HL-60/S4 treated with phorbol 12-myristate 13-acetate at 8.2 ng/mL for 4 days and 3 days (cell line): Measurements from ENCODE around the gene TMEM175.
"Not testable (repeated sequence)": the region's sequence is repeated elsewhere in the genome, so short reads cannot be mapped to it uniquely, and the experiment has no call there.

Experiments
- in situ Hi-C: fragments of 300-500 bp; cut with MboI; formaldehyde crosslinking; loops from 2 replicates; pipeline ENCODE4 v1.15.0; 2022; ENCODE audit warnings: low sequenced_read_pairs

TMEM175 gene

DNA sequence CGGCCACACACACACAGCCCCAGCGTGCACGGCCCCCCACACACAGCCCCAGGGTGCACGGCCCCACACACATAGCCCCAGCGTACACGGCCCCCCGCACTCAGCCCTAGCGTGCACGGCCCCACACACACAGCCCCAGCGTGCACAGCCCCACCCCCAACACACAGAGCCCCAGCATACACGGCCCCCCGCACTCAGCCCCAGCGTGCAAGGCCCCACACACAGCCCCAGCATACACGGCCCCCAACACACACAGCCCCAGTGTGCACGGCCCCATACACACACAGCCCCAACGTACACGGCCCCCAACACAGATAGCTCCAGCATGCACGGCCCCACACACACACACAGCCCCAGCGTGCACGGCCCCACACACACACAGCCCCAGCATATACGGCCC, 17.7 kb upstream of the TMEM175 start:
- in situ Hi-C loops, result no loop called here

DNA sequence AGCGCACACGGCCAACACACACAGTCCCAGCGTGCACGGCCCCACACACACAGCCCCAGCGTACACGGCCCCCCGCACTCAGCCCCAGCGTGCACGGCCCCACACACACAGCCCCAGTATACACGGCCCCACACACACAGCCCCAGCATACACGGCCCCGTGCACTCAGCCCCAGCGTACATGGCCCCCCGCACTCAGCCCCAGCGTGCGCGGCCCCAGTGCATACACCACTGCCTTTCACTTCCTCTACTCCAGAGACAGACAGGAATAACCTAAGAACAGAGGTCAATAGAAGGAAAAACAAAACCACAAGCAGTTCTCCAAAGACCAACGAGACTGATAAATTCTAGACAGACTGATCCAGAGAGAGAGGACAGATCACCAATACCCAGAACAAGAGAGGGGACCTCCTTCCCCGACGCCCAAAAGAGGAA, 17.2 kb upstream of the TMEM175 start:
- in situ Hi-C loops, result no loop called here

DNA sequence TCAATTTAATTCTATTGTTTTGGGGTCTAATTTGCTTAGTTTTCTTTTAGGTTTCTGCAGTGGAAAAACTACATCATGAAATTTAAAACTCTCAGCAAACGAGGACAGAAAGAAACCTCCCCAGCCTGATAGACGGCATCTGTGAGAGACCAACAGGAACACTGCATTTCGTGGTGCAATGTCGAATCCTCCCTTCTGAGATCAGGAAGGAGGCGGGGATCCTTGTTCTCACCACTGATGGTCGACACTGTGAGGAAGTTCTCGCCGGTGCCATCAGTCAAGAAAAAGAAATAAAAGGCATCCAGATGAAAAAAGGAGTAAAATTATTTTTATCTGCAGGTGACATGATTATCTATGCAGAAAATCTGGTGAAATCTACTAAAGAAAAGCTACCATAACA, 16.7 kb upstream of the TMEM175 start:
- in situ Hi-C loops, result no loop called here

DNA sequence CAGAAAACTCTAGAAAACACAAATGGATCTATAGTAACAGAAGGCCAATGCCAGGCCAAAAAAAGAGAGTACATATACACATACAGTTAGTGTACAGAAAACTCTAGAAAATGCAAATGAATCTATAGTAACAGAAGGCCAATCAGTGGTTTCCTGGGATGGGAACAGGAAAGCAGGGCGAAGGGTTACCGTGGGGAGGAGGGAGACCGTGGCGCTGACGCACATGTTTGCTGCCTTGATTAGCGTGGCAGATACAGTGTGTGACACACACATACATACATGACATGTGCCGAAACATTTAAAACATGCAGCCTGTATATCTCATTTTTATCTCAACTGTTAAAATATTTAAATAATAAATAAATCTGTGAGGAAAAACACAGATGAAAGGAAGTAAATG, 14.8 kb upstream of the TMEM175 start:
- in situ Hi-C loops, result no loop called here

DNA sequence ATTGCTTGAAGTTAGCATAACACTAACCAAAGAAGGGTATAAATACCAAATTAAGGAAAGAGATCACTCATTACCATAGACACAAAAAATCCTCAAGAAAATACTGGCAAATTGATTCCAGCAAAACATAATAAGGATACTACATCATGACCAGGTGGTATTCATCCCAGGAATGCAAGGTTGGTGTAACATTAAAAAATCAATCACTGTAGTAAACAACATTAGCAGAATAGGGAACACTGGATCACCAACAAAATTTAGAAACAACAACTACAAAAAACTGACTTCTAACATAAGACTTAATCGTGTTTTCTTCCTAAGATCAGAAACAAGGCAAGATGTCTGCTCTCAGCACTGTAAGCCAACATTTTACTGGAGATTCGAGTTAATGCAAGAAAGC, 14.3 kb upstream of the TMEM175 start:
- in situ Hi-C loops, result no loop called here

DNA sequence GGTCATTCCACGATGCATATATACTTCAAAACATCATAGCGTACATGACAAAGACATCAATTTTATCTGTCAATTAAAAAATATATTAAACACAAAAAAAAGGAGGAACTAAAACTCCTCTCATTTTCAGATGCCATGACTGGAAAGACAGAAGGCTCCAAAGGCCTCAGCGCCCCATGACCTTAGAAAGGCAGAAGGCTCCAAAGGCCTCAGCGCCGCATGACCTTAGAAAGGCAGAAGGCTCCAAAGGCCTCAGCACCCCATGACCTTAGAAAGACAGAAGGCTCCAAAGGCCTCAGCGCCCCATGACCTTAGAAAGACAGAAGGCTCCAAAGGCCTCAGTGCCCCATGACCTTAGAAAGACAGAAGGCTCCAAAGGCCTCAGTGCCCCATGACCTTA, 13.7 kb upstream of the TMEM175 start:
- in situ Hi-C loops, result not testable (repeated sequence)

DNA sequence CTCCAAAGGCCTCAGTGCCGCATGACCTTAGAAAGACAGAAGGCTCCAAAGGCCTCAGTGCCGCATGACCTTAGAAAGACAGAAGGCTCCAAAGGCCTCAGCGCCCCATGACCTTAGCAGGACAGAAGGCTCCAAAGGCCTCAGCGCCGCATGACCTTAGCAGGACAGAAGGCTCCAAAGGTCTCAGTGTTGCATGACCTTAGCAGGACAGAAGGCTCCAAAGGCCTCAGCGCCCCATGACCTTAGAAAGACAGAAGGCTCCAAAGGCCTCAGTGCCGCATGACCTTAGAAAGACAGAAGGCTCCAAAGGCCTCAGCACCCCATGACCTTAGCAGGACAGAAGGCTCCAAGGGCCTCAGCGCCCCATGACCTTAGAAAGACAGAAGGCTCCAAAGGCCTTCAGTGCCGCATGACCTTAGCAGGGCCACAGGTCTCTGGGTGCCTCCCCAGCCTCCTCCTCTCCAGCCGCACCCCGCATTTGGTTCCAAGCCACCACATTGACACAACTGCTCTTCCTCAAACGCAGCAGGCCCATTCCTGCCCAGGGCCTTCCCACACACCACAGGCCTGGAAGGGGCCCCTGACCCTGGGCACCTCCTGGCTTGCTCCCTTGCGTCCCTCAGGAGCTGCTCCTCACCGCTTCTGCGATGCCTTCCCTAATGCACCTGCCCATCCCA, 13.1 kb upstream of the TMEM175 start:
- in situ Hi-C loops, result not testable (repeated sequence)

DNA sequence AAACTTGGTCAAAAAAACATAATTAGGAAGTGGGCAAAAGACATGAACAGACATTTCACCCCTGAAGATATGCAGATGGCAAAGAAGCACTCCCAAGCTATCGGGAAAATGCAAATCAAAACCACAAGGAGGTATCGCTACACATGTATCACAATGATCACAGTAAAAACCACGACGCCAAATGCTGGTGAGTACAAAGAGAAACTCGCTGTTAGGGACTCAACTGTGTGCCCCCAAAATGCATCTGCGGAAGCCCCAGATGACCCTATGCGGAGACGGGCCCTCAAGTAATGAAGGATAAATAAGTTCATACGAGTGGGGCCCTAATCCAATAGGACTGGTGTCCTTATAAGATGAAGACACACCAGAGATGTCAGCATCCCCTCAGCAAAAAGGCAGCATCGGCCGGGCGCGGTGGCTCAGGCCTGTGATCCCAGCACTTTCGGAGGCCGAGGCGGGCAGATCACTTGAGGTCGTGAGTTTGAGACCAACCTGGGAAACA, 10.4 kb upstream of the TMEM175 start:
- in situ Hi-C loops, result no loop called here

DNA sequence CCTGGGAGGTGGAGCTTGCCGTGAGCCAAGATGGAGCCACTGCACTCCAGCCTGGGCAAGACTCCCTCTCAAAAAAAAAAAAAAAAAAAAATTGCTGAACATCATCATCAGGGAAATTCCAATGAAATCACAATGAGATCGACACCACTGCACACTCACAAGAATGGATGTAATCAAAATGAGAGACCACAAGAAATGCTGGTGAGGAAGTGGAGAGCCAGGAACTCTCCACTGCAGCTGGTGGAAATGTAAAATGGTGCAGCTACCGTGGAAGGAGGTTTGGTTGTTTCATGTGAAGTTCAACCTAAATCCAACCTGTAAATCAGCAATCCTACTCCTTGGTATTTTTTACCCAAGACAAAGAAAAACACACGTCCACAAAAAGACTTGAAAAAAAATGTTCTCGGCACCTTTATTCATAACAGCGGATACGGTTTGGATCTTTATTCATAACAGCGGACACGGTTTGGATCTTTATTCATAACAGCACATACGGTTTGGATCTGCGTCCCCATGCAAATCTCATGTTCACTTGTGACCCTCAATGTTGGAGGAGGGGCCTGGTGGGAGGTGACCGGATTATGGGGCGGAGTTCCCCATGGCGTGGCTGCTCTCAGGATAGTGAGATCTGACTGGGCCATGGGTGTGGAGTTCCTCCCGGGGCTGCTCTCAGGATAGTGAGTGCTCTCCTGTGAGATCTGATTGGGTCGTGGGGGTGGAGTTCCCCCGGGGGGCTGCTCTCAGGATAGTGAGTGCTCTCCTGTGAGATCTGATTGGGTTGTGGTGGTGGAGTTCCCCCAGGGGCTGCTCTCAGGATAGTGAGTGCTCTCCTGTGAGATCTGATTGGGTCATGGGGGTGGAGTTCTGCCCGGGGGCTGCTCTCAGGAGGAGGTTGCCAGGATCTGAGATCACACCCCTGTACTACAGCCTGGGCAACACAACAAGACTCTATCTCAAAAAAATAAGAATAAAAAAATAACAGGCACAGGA, 7.9 kb upstream of the TMEM175 start:
- in situ Hi-C loops, result no loop called here

DNA sequence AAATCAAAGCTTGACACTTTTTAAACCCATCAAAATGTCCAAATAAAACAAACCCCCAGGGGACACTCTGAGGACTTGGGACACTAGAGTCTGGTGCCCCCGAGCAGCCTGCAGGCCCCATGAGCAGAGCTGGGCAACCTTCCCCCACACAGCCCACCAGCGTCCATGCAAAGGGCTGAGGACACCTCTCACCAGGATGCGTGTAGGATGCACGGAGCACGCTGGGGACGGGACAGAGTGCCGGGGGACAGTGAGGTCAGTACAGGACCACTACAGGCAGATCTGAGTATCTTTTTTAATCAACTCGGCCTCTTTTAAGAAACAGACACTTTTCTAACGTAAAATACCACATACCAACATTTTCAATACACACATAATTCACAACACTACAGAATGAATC, 7.1 kb upstream of the TMEM175 start:
- in situ Hi-C loops, result no loop called here

DNA sequence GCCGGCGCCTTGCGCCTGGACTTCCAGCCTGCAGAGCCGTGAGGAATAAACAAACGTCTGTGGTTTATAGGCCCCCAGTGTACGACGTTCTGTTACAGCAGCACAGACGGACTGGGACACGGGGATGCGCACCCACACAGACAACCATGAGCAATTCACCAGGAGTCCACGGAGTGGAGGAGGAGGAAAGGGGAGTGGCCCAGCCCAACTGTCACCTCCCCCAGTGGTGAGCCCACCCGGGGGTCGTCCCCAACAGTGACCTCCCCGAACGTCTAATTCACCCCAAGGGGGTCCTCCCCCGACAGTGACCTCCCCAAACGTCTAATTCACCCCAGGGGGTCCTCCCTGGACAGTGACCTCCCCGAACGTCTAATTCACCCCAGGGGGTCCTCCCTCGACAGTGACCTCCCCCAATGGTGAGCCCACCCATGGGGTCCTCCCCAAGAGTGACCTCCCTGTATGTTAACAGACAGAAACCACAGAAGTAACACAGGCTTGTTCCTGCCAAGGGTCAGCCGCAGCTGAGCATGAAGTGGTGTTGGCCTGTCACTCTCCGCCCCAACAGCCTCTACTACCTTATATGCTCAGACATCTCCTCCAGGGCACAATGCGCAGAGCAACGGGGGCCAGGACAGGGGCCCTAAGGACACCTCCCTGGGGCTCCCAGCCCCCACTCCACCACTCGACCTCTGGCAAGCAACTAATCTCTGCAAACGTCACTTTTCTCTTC, 6.3 kb upstream of the TMEM175 start:
- in situ Hi-C loops, result no loop called here

DNA sequence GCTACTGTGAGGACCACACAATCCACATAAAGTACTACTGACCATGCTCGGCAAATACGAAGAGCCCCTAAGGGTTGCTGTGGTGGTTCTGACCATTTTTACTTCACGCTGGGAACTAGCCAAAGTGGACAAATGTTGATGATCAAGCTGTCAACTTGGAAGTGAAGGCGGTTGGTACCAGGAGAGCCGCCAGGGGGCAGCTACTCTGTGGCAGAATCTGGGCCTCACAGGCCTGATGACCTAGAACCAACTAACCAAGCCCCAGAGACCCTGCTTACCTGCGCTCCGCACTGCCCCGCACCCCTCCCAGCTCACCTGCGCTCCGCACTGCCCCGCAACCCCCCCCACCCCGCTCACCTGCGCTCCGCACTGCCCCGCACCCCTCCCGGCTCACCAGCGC, 5.7 kb upstream of the TMEM175 start:
- in situ Hi-C loops, result no loop called here

DNA sequence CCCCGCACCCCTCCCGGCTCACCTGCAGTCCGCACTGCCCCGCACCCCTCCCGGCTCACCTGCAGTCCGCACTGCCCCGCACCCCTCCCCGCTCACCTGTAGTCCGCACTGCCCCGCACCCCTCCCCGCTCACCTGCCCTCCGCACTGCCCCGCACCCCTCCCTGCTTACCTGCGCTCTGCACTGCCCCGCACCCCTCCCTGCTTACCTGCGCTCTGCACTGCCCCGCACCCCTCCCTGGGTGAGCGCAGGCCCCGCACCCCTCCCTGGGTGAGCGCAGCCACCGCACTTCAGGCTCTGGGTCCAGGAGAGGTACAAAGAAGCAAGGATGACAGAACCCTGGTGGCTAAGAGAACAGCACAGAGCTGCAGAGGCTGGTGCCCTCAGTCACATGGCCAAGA, 4.7 kb upstream of the TMEM175 start:
- in situ Hi-C loops, result not testable (repeated sequence)

DNA sequence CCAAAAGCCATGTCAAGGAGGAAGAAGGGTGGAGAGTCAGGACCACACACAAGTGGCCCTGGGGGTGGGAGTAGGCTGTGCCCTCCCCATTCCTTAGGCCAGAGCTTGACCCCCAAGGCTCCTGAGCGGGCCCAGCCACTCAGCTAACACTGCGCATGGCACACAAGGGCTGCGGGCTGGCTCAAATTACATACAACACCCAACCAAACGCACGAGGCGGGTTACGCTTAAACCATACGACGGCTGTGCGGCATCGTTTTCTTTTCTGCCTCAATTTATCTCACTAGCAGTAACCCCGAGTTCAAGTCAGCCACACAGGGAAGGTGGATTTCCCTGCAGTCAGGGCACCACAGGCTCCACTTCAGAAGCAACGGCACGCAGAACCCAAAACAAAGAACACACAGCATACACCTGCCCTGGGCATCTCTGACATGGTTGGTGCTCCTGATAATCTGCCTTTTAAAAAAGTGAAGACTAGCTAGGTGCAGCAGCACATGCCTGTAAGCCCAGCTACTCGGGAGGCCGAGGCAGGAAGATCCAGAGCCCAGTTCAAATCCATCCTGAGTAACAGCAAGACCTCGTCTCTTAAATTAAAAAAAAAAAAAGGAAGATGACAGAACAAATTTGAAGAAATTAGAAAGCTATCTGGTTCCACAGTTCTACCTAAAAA, 3.0 kb upstream of the TMEM175 start:
- in situ Hi-C loops, result no loop called here

DNA sequence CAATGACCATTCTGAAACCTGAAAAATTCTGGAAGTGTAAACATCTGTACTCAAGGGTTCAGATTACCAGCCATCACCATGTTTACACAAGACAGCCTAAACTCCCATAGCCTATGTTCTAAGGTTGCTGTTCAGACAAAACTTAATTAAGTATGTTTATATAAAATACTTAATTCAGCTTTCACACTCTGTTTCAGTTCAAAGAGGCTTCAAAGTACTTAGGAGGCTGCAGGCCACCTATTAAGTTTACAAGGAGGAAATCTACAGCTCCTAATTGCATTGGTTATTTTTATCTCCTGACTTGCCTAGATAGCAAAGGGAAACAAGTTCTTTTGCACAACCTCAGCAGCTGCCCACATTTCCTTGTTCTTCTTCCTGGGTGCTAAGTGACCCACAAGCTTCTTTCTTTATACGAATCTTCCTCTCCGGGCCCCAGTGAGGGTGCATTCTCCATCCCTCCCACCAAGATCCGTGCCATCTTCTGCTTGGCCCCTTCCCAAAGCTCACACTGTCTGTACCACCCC, 2.2 kb upstream of the TMEM175 start:
- in situ Hi-C loops, result no loop called here

DNA sequence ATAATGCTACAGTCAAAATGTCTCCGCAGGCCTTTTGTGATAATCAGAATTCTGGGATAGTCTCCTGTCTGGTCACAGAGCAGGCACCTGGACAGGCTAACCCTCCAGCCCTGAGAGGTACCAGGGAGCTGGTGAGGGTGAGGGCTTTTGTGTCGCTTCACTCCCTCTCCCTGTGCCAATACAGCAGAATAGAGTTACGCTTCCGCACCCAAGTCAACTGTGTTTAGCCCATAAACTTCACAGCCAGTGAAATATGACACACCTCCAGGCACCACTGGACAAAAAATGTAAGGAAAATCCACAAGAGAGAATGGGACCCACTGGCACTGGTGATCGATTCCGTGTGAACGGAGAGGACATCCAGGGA, 1.4 kb upstream of the TMEM175 start:
- in situ Hi-C loops, result no loop called here

DNA sequence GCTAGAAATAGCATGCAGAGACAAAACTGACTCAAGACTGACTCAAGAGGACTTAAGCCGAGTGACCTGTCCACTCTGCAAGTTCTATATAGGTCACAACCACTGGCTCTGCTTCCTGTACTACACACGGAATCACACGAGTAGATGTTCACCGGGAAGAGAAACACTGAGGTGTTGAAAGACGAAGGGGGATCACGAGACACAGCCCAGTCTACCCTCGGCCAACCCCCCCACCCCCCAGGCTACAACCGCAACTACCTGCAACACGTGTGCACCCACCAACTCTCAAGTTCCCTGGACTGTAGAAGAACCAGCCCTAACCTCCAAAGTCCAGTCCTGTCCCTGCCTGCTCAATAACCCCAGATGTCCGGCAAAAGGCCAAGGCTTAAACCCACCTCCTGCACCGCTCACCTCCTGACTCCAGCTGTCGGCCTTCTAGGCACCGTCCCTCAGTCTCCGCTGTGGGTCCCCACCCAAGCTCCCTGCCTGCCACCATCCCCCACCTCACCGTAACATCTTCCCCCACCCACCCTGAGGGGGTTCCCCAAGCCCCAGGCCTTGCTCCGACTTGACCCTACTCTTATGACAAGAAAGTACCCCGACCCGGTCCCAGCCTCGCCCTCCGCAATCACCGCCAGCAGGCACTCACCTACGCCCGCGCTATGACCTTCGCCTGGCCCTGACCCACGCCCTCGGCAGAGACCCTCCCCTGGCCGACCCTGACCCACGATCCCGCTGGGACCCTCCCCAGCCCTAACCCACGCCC, 883 bp upstream of the TMEM175 start:
- in situ Hi-C loops, result no loop called here

DNA sequence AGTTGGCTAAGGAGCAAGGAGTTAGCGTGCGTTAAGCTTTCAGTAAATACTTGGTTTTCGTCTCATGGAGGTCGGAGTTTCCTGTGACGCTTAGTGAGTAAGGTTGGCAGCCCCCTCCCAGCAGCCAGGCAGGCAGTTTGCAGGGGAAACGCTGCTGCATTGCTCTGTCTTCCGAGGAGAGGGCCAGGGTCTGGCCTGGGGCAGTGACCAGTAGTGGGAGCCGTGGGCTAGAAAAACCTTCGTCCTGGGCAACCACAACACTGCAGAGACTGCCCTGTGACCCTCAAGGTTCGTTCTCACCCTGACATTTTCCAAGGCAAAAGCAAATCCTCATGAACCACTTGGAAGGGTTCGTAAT, 432 bp downstream of the TMEM175 start:
- in situ Hi-C loops, result no loop called here

DNA sequence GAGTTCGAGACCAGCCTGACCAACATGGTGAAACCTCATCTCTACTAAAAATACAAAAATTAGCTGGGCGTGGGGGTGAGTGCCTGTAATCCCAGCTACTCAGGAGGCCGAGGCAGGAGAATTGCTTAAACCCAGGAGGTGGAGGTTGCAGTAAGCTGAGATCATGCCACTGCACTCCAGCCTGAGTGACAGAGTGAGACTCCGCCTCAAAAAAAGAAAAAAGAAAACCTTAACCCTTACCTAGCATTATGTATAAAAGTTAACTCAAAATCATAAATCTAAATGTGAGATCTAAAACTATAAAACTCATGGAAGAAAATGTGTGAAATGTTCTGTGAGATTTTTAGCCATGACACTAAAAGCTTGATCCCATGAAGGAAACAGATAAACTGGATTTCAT, 7.2 kb downstream of the TMEM175 start:
- in situ Hi-C loops, result not testable (repeated sequence)
